Activated CD8-positive, alpha-beta T cell treated with anti-CD3 and anti-CD28 coated beads for 36 hours (primary cell): ENCODE measurements around the gene AATF. TPM values are rescaled to one million over a fixed set of nuclear protein-coding genes. Genes with fewer than 3 reads are reported as not detected.
A peak's percentile ranks its signal among the peaks of the same experiment; 100 is the strongest.

Experiments
- ATAC-seq: fragments of 200-7000 bp; cut with Tn5 transposase; one replicate; pipeline ENCODE4 v1.10.0; 2021; ENCODE audit warnings: mild to moderate bottlenecking, moderate library complexity
- CTCF ChIA-PET: fragments of 350-600 bp; sonication (Branson Sonifier 250); formaldehyde crosslinking; loops from one replicate; lab custom pipeline; 2021; ENCODE audit warnings: antibody characterized with exemption; lab: Charles Lee
- POLR2A ChIA-PET: fragments of 350-600 bp; sonication (Branson Sonifier 250); formaldehyde crosslinking; loops from one replicate; lab custom pipeline; 2021; ENCODE audit warnings: antibody characterized with exemption; lab: Charles Lee
- DNase-seq: peaks from one replicate; pipeline ENCODE4 v3.0.0-alpha.2; 2020
- H3K27ac Mint-ChIP-seq: one replicate; pipeline ENCODE4 v1.8.0; 2021; ENCODE audit warnings: mild to moderate bottlenecking, mixed read lengths
- H3K27me3 Mint-ChIP-seq: one replicate; pipeline ENCODE4 v1.8.0; 2021; ENCODE audit warnings: mixed read lengths
- H3K36me3 Mint-ChIP-seq: one replicate; pipeline ENCODE4 v1.8.0; 2021; ENCODE audit warnings: low read depth, mixed read lengths
- H3K4me1 Mint-ChIP-seq: one replicate; pipeline ENCODE4 v1.8.0; 2021; ENCODE audit warnings: low read depth, mixed read lengths
- H3K4me3 Mint-ChIP-seq: one replicate; pipeline ENCODE4 v1.8.0; 2021; ENCODE audit warnings: mild to moderate bottlenecking, moderate library complexity, mixed read lengths
- H3K9me3 Mint-ChIP-seq: one replicate; pipeline ENCODE4 v1.8.0; 2021; ENCODE audit warnings: mixed read lengths
- intact Hi-C: fragments of 100-400 bp; cut with micrococcal nuclease; formaldehyde crosslinking; loops from one replicate; pipeline ENCODE4 v1.10.0; 2022
- total RNA-seq, 2 experiments: library from RNA; stranded (reverse); gene quantifications; one replicate each; pipeline ENCODE4 v1.2.3, GENCODE V29; 2021
- TF ChIP-seq, protein P1 (sequence below): fragments of 200-600 bp; IDR thresholded peaks from one replicate; pipeline ENCODE4 v1.8.0; 2022; ENCODE audit warnings: antibody characterized with exemption, mild to moderate bottlenecking

Gene AATF
- total RNA-seq, 2 experiments from 2014 or later, result 81.8 to 90.3 TPM

DNA sequence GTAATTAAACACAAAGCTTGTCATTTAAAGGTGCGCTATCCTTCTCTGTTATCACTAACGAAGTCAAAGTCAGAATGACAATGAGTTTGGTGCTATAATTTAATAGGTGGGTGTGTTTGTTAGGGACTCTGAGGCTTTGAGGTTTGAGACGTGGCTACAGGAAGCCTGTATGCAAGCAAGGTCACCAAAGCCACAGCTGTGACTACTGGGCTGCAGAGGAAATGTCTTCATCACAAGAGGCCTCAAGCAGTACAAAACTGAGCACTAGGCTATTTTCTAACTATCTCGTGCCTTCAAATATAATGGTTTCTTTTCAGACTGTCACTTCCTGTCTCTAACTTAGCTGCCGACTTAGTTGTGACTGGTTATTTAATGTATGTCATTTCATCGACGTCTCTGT lies 141.2 kb downstream of the AATF start:
- no peak overlapping the region for H3K4me3 Mint-ChIP-seq
- peak; percentile 93 for ATAC-seq
- peak overlapping the region; percentile 84 for H3K27ac Mint-ChIP-seq
- TF ChIP-seq, protein P1, sequence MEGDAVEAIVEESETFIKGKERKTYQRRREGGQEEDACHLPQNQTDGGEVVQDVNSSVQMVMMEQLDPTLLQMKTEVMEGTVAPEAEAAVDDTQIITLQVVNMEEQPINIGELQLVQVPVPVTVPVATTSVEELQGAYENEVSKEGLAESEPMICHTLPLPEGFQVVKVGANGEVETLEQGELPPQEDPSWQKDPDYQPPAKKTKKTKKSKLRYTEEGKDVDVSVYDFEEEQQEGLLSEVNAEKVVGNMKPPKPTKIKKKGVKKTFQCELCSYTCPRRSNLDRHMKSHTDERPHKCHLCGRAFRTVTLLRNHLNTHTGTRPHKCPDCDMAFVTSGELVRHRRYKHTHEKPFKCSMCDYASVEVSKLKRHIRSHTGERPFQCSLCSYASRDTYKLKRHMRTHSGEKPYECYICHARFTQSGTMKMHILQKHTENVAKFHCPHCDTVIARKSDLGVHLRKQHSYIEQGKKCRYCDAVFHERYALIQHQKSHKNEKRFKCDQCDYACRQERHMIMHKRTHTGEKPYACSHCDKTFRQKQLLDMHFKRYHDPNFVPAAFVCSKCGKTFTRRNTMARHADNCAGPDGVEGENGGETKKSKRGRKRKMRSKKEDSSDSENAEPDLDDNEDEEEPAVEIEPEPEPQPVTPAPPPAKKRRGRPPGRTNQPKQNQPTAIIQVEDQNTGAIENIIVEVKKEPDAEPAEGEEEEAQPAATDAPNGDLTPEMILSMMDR, result no peak
- ChIA-PET POLR2A (interaction anchor here (2.4 kb wide), 1 partner anchor 11 kb away, joined by 6 read pairs; no protein-coding TSS in a partner anchor), CTCF (interaction anchor here (1.0 to 1.6 kb wide), 2 partner anchors 8 to 488 kb away, joined by 3 to 4 read pairs; partner anchors contain the start of gene MRM1)
- no peaks in the 10 kb centered on the region for H3K9me3 Mint-ChIP-seq
- DNase-seq, result peak; percentile 78
- intact Hi-C loops, result no loop called here
- H3K4me1 Mint-ChIP-seq, result peaks cover 35% of the 10 kb centered on the region
- no peaks in the 10 kb centered on the region for H3K27me3 Mint-ChIP-seq
- H3K36me3 Mint-ChIP-seq, result peaks cover 51% of the 10 kb centered on the region

DNA sequence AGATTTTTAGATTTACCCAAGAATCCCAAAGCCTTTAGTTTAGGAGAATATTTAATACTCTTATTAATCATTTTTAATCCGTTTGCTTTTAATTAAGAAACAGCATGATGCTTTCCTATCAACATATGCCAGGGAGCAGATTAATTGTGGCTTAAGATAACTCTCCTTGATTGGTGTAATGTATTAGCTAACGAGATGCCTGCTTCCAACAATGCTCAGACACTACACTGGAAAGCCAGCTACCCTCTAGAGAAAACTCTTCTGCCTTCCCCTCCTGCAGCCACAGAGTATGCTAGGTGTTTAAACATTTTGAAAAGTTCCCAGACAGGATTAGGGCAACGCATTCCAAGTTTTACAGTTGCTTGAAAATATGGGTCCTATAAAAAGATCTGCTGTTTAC lies 142.2 kb downstream of the AATF start:
- no peak for ATAC-seq
- intact Hi-C loops, result no loop called here
- POLR2A ChIA-PET, result interaction anchor here (0.6 to 2.4 kb wide), 2 partner anchors 12 to 627 kb away, joined by 3 to 6 read pairs; no protein-coding TSS in a partner anchor
- DNase-seq, result no peak
- no peaks in the 10 kb centered on the region for H3K9me3 Mint-ChIP-seq
- CTCF ChIA-PET, result no interaction called here
- H3K4me1 Mint-ChIP-seq, result peaks cover 35% of the 10 kb centered on the region
- TF ChIP-seq, protein P1, result no peak
- H3K27me3 Mint-ChIP-seq, result no peaks in the 10 kb centered on the region
- no peak overlapping the region for H3K4me3 Mint-ChIP-seq
- H3K27ac Mint-ChIP-seq, result peak overlapping the region; percentile 12
- peaks cover 49% of the 10 kb centered on the region for H3K36me3 Mint-ChIP-seq

DNA sequence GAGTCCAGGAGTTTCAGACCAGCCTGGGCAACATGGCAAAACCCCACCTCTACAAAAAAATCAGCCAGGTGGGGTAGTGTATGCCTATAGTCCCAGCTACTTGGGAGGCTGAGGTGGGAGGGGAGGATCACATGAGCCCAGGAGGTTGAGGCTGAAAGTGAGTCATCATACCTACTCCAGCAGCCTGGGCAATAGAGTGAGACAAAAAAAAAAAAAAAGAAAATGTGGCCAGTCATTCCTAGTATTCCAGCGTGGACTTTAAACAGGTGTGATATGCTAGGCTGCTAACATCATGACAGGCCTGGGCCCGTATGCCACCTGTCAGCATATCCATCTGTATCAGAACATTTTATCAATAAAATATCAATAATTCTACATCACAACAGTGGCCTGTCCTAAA lies 143.3 kb downstream of the AATF start:
- intact Hi-C loops, result no loop called here
- ATAC-seq (no peak), DNase-seq (no peak)
- H3K27me3 Mint-ChIP-seq, result no peaks in the 10 kb centered on the region
- H3K4me3 Mint-ChIP-seq, result no peak overlapping the region
- H3K36me3 Mint-ChIP-seq, result peaks cover 50% of the 10 kb centered on the region
- H3K27ac Mint-ChIP-seq, result no peak overlapping the region
- ChIA-PET CTCF (no interaction called here), POLR2A (no interaction called here)
- peaks cover 35% of the 10 kb centered on the region for H3K4me1 Mint-ChIP-seq
- TF ChIP-seq, protein P1, result no peak
- H3K9me3 Mint-ChIP-seq, result no peaks in the 10 kb centered on the region

DNA sequence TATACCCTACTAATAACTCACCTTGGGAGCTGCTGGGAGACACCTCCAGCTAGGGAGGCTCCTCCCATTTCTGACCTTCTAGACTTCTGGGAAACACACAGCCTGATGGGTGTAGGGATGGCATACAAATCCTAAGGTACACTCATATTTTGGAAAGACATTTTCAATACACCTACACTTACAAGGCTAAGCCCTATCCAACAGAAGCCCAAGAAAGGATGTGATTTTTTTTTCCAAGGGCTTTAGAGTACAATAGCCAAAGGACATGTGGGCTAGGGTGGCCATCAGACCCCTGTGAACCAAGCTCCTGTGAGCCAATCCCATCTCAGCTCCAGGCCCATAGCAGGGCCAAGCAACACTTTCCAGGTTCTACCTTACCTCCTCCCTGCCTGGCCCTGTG lies 143.9 kb downstream of the AATF start:
- CTCF ChIA-PET, result interaction anchor here (0.5 kb wide), 1 partner anchor 97 kb away, joined by 4 read pairs; no protein-coding TSS in a partner anchor
- POLR2A ChIA-PET, result no interaction called here
- peaks cover 34% of the 10 kb centered on the region for H3K4me1 Mint-ChIP-seq
- H3K27me3 Mint-ChIP-seq, result no peaks in the 10 kb centered on the region
- TF ChIP-seq, protein P1, result no peak
- ATAC-seq (no peak), DNase-seq (no peak)
- intact Hi-C loops, result no loop called here
- H3K9me3 Mint-ChIP-seq, result no peaks in the 10 kb centered on the region
- H3K27ac Mint-ChIP-seq, result peak overlapping the region; percentile 6
- peaks cover 47% of the 10 kb centered on the region for H3K36me3 Mint-ChIP-seq
- H3K4me3 Mint-ChIP-seq, result no peak overlapping the region

DNA sequence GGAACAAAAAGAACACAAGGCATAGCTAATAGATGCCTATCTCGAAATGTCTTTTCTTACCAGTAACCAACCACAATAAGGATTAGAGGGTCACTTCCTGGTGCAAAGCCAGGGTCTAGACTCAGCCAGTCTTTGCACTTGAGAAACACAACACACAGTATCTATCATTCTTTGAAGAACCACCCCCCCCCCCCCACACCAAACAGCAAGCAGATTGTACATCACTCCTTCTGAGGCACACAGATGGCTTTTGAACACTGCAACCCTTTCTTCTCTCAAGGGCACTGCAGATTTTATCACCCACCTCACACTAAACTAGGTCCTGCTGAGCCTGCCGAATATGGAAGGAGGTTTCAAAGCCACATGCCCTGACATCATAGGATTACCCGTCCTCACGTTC lies 145.6 kb downstream of the AATF start:
- no peak overlapping the region for H3K4me3 Mint-ChIP-seq
- intact Hi-C loops, result no loop called here
- TF ChIP-seq, protein P1, result no peak
- peaks cover 42% of the 10 kb centered on the region for H3K36me3 Mint-ChIP-seq
- ChIA-PET POLR2A (no interaction called here), CTCF (interaction anchor here (1.2 kb wide), 1 partner anchor 9 kb away, joined by 3 read pairs; no protein-coding TSS in a partner anchor)
- H3K27ac Mint-ChIP-seq, result no peak overlapping the region
- DNase-seq, result no peak
- no peak for ATAC-seq
- no peaks in the 10 kb centered on the region for H3K9me3 Mint-ChIP-seq
- peaks cover 18% of the 10 kb centered on the region for H3K4me1 Mint-ChIP-seq
- H3K27me3 Mint-ChIP-seq, result no peaks in the 10 kb centered on the region
